DND-41 (cell line): ENCODE data around the gene LUZP2.

ENCODE experiments used
- CTCF ChIP-seq: IDR thresholded peaks from 2 replicates; pipeline ENCODE4 v1.5.1; 2012; ENCODE audit warnings: borderline replicate concordance, low read length, moderate library complexity, mild to moderate bottlenecking; ENCODE audit not compliant: poor library complexity, severe bottlenecking; ENCODE audit errors: extremely low read depth
- EZH2 ChIP-seq: IDR thresholded peaks from 3 replicates; pipeline ENCODE4 v1.6.1; 2012; ENCODE audit warnings: borderline replicate concordance, low read depth, mild to moderate bottlenecking, moderate library complexity, low read length, inconsistent platforms; ENCODE audit not compliant: severe bottlenecking

DNA sequence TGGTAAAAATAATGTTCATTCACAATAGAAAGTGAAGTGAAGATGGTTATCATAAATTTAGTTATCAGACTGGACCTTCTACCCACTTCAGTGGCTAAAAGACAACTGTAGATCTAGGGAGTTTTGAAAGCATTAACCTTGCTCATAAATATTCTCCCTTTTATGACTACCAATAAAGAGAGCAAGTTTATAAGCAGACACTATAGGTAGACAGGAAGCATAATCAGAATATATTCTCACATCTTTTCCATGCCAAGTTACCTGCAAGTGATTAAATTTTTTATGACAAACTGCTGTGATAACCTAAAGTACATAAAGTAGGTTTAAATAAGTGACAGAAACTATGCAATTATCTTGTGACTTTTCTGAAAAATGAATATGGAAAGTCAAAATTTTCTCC, 62.5 kb downstream of the LUZP2 start:
- no peak for TF ChIP-seq EZH2
- no peak for TF ChIP-seq CTCF
